CD4-positive, alpha-beta T cell (primary cell): Measurements from ENCODE around the gene NFE2L1. TPM values are rescaled to one million over a fixed set of nuclear protein-coding genes. Genes with fewer than 3 reads are reported as not detected.
"Not testable (repeated sequence)": the region's sequence is repeated elsewhere in the genome, so short reads cannot be mapped to it uniquely, and the experiment has no call there.

Source experiments
- ATAC-seq: fragments of 200-7000 bp; cut with Tn5 transposase; one replicate; pipeline ENCODE4 v1.10.0; 2022; ENCODE audit warnings: mild to moderate bottlenecking; ENCODE audit not compliant: poor library complexity
- CTCF ChIA-PET: fragments of 350-600 bp; sonication (Branson Sonifier 250); formaldehyde crosslinking; loops from one replicate; lab custom pipeline; 2021; ENCODE audit warnings: antibody characterized with exemption, inconsistent platforms; lab: Charles Lee
- POLR2A ChIA-PET: fragments of 350-600 bp; sonication (Branson Sonifier 250); formaldehyde crosslinking; loops from one replicate; lab custom pipeline; 2021; ENCODE audit warnings: antibody characterized with exemption, inconsistent platforms; lab: Charles Lee
- DNase-seq, 14 experiments: peaks; one replicate each; pipeline ENCODE4 v3.0.0-alpha.2; 2013 to 2020; ENCODE audit warnings: mixed read lengths in 2 of 14
- H3K27ac ChIP-seq, 2 donors: one replicate each; pipeline versions ENCODE4 v1.5.1 to v1.7.0; 2013; ENCODE audit warnings: low read length in 2 of 2, low read depth in 1 of 2, mild to moderate bottlenecking in 1 of 2
- H3K27me3 ChIP-seq, 2 experiments: 1 replicate in 1 of 2; 2 replicates in 1 of 2; pipeline versions ENCODE4 v1.6.1 to v1.7.0; 2013; ENCODE audit warnings: low read length in 2 of 2, control low read depth in 1 of 2, mild to moderate bottlenecking in 1 of 2, moderate library complexity in 1 of 2; ENCODE audit not compliant: insufficient read depth in 2 of 2, control insufficient read depth in 1 of 2
- H3K36me3 ChIP-seq: one replicate; pipeline ENCODE4 v1.6.1; 2013; ENCODE audit warnings: low read length, control low read depth; ENCODE audit not compliant: insufficient read depth
- H3K4me1 ChIP-seq: one replicate; pipeline ENCODE4 v1.6.1; 2013; ENCODE audit warnings: low read length, control low read depth; ENCODE audit not compliant: insufficient read depth
- H3K4me3 ChIP-seq: one replicate; pipeline ENCODE4 v1.5.1; 2013; ENCODE audit warnings: mild to moderate bottlenecking, low read length, moderate library complexity
- H3K9me3 ChIP-seq, 2 experiments: 1 replicate in 1 of 2; 2 replicates in 1 of 2; pipeline versions ENCODE4 v1.6.1 to v1.7.0; 2013; ENCODE audit warnings: low read length in 2 of 2, mild to moderate bottlenecking in 2 of 2, control low read depth in 1 of 2, moderate library complexity in 1 of 2; ENCODE audit not compliant: control insufficient read depth in 1 of 2, insufficient read depth in 1 of 2
- H3K27ac Mint-ChIP-seq: one replicate; pipeline ENCODE4 v1.8.0; 2020; ENCODE audit warnings: mixed read lengths
- H3K27me3 Mint-ChIP-seq: one replicate; pipeline ENCODE4 v1.8.0; 2021; ENCODE audit warnings: mixed read lengths
- H3K36me3 Mint-ChIP-seq: one replicate; pipeline ENCODE4 v1.8.0; 2021; ENCODE audit warnings: low read depth, mixed read lengths
- H3K4me1 Mint-ChIP-seq: one replicate; pipeline ENCODE4 v1.8.0; 2021; ENCODE audit warnings: low read depth, mixed read lengths
- H3K4me3 Mint-ChIP-seq: one replicate; pipeline ENCODE4 v1.8.0; 2020; ENCODE audit warnings: mild to moderate bottlenecking, mixed read lengths
- H3K9me3 Mint-ChIP-seq: one replicate; pipeline ENCODE4 v1.8.0; 2020; ENCODE audit warnings: mixed read lengths
- intact Hi-C, 2 experiments: fragments of 100-400 bp; cut with DNase I in 1 of 2; cut with micrococcal nuclease in 1 of 2; formaldehyde crosslinking; loops; one replicate each; pipeline versions ENCODE4 v1.15.1 to v1.9.0; 2023 to 2025; cut with DNase I, micrococcal nuclease
- total RNA-seq, 174 experiments: library from RNA in 2 of 174; stranded (reverse) in 2 of 174; gene quantifications; one replicate each; pipeline ENCODE4 v1.2.3 and lab custom pipeline; 2021 to 2026
- TF ChIP-seq, protein P1 (sequence below): fragments of 200-600 bp; IDR thresholded peaks from one replicate; pipeline ENCODE4 v1.8.0; 2022; ENCODE audit warnings: antibody characterized with exemption, mild to moderate bottlenecking

NFE2L1 gene
- total RNA-seq, 2 experiments from 2014 or later = 28.1 to 30.6 TPM

DNA sequence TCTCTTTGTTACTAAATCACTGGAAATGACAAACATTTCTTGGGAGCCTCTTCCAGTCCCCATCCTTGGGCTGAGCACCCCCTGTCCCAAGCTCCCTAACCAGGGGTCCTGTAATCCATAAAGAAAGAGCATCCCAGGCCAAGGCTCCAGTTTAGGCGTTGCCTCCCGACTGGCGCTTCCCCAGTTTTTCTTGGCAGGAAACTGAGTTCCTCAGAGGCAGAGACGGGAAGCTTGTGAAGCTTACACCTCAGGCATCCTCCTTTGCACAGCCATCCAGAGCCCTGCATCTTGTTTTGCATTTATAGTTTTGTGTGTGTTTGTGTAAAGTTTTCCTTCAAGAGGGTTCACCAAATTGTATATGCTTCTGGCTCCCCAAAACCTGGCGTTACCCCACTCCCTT, 17.6 kb upstream of the NFE2L1 start:
- no peaks in the 10 kb centered on the region for H3K36me3 Mint-ChIP-seq
- H3K4me1 ChIP-seq = peaks cover 13% of the 10 kb centered on the region
- ChIA-PET CTCF (interaction anchor here (0.6 kb wide), 1 partner anchor 85 kb away, joined by 5 read pairs; no protein-coding TSS in a partner anchor), POLR2A (interaction anchor here (0.8 to 0.9 kb wide), 2 partner anchors 17 to 43 kb away, joined by 3 read pairs; partner anchors contain the start of gene NFE2L1)
- no peak overlapping the region for H3K27ac Mint-ChIP-seq
- no peaks in the 10 kb centered on the region for H3K9me3 Mint-ChIP-seq
- H3K4me3 Mint-ChIP-seq = no peak overlapping the region
- H3K27ac ChIP-seq = no peak overlapping the region
- ATAC-seq (no peak), DNase-seq (no peak)
- peaks cover 7 to 26% of the 10 kb centered on the region in 2 experiments for H3K27me3 ChIP-seq
- intact Hi-C loops = no loop called here
- peaks cover 69% of the 10 kb centered on the region for H3K27me3 Mint-ChIP-seq
- peaks cover 13% of the 10 kb centered on the region for H3K4me1 Mint-ChIP-seq
- TF ChIP-seq, protein P1, sequence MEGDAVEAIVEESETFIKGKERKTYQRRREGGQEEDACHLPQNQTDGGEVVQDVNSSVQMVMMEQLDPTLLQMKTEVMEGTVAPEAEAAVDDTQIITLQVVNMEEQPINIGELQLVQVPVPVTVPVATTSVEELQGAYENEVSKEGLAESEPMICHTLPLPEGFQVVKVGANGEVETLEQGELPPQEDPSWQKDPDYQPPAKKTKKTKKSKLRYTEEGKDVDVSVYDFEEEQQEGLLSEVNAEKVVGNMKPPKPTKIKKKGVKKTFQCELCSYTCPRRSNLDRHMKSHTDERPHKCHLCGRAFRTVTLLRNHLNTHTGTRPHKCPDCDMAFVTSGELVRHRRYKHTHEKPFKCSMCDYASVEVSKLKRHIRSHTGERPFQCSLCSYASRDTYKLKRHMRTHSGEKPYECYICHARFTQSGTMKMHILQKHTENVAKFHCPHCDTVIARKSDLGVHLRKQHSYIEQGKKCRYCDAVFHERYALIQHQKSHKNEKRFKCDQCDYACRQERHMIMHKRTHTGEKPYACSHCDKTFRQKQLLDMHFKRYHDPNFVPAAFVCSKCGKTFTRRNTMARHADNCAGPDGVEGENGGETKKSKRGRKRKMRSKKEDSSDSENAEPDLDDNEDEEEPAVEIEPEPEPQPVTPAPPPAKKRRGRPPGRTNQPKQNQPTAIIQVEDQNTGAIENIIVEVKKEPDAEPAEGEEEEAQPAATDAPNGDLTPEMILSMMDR = no peak
- H3K9me3 ChIP-seq = no peaks in the 10 kb centered on the region
- H3K36me3 ChIP-seq = no peaks in the 10 kb centered on the region
- H3K4me3 ChIP-seq = no peak overlapping the region

GRCh38 chr17:48031966-48032365, 16.2 kb upstream of the NFE2L1 start:
- DNase-seq (no peak), ATAC-seq (no peak)
- no peaks in the 10 kb centered on the region for H3K36me3 ChIP-seq
- TF ChIP-seq, protein P1 = no peak
- intact Hi-C loops = no loop called here
- ChIA-PET CTCF (interaction anchor here (0.7 kb wide), 1 partner anchor 73 kb away, joined by 3 read pairs; no protein-coding TSS in a partner anchor), POLR2A (no interaction called here)
- no peak overlapping the region for H3K27ac Mint-ChIP-seq
- H3K4me1 Mint-ChIP-seq = no peaks in the 10 kb centered on the region
- H3K9me3 ChIP-seq = no peaks in the 10 kb centered on the region
- H3K36me3 Mint-ChIP-seq = no peaks in the 10 kb centered on the region
- no peak overlapping the region for H3K4me3 ChIP-seq
- H3K4me1 ChIP-seq = peaks cover 5% of the 10 kb centered on the region
- H3K27me3 Mint-ChIP-seq = peaks cover 75% of the 10 kb centered on the region
- no peak overlapping the region for H3K4me3 Mint-ChIP-seq
- H3K27ac ChIP-seq = no peak overlapping the region
- peaks cover 10 to 33% of the 10 kb centered on the region in 2 experiments for H3K27me3 ChIP-seq
- no peaks in the 10 kb centered on the region for H3K9me3 Mint-ChIP-seq

GRCh38 chr17:48034734-48035133, 13.4 kb upstream of the NFE2L1 start:
- H3K27me3 Mint-ChIP-seq = peaks cover 76% of the 10 kb centered on the region
- DNase-seq, ATAC-seq, H3K4me1 Mint-ChIP-seq, H3K9me3 Mint-ChIP-seq, H3K36me3 Mint-ChIP-seq, intact Hi-C loops, H3K27ac Mint-ChIP-seq, H3K36me3 ChIP-seq, H3K9me3 ChIP-seq, H3K4me3 ChIP-seq, H3K4me3 Mint-ChIP-seq, H3K27ac ChIP-seq: not testable (repeated sequence)
- H3K4me1 ChIP-seq = peaks cover 15% of the 10 kb centered on the region
- peaks cover 24 to 34% of the 10 kb centered on the region in 2 experiments for H3K27me3 ChIP-seq
- POLR2A ChIA-PET = interaction anchor here (0.7 to 1.2 kb wide), 2 partner anchors 13 to 139 kb away, joined by 3 to 4 read pairs; no protein-coding TSS in a partner anchor
- CTCF ChIA-PET = interaction anchor here (0.9 to 2.8 kb wide), 2 partner anchors 8 to 13 kb away, joined by 3 to 23 read pairs; partner anchors contain the start of gene NFE2L1
